Liver (tissue), 3 donors: ENCODE data around the gene KCNQ1.

Source experiments
- SP1 ChIP-seq: IDR thresholded peaks from 2 replicates; pipeline ENCODE4 v1.6.1; 2018; ENCODE audit warnings: antibody characterized with exemption, mild to moderate bottlenecking
- TF ChIP-seq, protein P1 (sequence below): fragments of 150-350 bp; IDR thresholded peaks from 2 replicates; pipeline ENCODE4 v1.5.1; 2017; ENCODE audit warnings: improper control_type of control experiment, low read depth, low read length; ENCODE audit not compliant: missing input control
- donor health status: healthy.
- donor health status: healthy.

DNA sequence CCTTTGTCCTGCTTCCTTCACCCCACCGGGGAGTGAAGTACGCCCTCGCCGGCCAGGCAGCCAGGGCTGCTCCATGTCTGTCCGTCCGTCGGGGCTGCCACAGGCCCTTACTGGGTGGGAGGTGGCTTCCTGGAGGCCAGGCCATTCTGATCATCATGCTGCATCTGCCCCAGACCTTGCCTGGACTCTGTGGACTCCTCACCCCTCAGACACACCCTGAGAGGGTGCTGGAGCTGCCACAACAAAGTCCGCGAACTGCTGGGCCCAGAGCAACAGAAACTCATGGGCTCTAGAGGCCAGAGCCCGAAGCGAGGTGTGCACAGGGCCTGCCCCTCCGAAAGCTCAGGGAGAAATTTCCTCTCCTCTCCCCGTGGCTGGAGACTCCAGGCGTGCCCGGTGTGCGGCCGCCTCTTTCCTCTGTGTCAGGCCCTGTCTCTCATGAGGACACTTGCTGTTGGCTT lies 130.8 kb downstream of the KCNQ1 start:
- TF ChIP-seq, protein P1, sequence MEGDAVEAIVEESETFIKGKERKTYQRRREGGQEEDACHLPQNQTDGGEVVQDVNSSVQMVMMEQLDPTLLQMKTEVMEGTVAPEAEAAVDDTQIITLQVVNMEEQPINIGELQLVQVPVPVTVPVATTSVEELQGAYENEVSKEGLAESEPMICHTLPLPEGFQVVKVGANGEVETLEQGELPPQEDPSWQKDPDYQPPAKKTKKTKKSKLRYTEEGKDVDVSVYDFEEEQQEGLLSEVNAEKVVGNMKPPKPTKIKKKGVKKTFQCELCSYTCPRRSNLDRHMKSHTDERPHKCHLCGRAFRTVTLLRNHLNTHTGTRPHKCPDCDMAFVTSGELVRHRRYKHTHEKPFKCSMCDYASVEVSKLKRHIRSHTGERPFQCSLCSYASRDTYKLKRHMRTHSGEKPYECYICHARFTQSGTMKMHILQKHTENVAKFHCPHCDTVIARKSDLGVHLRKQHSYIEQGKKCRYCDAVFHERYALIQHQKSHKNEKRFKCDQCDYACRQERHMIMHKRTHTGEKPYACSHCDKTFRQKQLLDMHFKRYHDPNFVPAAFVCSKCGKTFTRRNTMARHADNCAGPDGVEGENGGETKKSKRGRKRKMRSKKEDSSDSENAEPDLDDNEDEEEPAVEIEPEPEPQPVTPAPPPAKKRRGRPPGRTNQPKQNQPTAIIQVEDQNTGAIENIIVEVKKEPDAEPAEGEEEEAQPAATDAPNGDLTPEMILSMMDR, result no peak
- TF ChIP-seq SP1, result no peak
